ENCODE data around the gene IDUA. TPM values are rescaled to one million over a fixed set of nuclear protein-coding genes. Genes with fewer than 3 reads are reported as not detected.

IDUA gene
- polyA plus RNA-seq, 3 donors, result 6.4 to 64.4 (median 8.5) TPM

DNA sequence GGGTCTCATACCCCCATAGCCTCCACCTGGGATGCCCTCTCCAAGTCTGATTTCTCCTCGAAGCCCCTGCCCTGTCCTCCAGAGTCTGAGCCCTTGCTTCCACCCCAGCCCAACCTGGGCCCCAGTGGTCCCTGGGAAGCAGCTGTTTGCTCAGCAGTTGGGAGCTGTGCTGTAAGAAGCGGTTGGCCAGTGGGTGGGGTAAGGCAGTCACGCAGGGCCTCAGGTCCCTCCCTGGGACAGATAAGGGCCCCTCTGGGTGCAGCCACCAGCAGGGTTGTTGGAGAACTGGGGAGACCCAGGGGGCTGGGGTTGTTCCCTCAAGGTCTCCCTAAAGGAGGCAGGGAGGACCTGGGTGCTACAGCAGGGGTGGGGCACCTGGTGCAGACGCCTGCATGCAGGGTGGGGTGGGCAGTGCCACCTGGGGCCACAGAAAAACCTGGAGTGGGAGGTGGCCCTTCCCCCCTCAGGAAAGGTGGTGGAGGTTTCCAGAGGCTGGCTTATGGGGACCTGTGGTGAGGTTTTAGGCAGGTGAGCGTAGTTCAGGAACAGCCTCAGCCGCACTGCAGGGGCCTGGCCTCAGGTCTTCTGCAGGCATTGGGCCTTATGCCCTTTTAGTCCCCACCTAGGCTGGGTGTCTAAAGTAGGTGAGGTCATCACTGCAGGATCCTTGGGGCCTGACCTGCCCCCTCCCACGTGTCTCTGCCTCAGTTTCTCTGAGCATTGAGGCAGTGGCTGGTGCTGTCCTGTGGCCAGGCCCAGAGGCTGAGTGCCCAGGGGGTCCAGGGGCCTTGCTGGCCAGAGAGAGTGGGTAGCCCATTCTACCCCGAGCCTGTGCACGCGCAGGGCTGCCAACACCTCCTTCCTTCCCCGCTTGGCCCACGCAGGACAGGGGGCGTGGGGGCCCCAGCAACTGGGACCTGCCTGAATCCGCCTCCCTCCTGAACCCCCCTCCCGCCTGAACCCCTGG, 9.5 kb downstream of the IDUA start:
- Histone ChIP-seq H3K27ac (ENCODE audit: low read depth in 1 of 2, low read length in 2 of 2) (no peak overlapping the region), H3K4me1 (ENCODE audit: control insufficient read depth in 1 of 2, insufficient read depth in 2 of 2, low read length in 2 of 2) (peaks cover 0 to 2% of the 10 kb centered on the region in 2 donors), H3K79me2 (ENCODE audit: insufficient read depth, low read length) (no peaks in the 10 kb centered on the region), H3K9ac (ENCODE audit: insufficient read depth, low read length, poor library complexity, severe bottlenecking) (no peak overlapping the region), H4K20me1 (ENCODE audit: insufficient read depth, low read length) (peaks cover 27% of the 10 kb centered on the region), H3K27me3 (ENCODE audit: control insufficient read depth in 2 of 2, insufficient read depth in 2 of 2, low read length in 2 of 2) (peaks cover 16 to 55% of the 10 kb centered on the region in 2 donors), H3K4me2 (replicated peaks; ENCODE audit: extremely low read depth, low read length, poor library complexity, severe bottlenecking) (no peak overlapping the region), H3K9me3 (replicated peaks in 1 of 2; ENCODE audit: control insufficient read depth in 1 of 2, insufficient read depth in 1 of 2, low read length in 2 of 2) (peaks cover 0 to 10% of the 10 kb centered on the region in 2 donors), H3K4me3 (replicated peaks in 1 of 3; ENCODE audit: low read depth in 2 of 3, low read length in 3 of 3) (no peak overlapping the region), H2AFZ (ENCODE audit: insufficient read depth, low read depth, low read length, poor library complexity, severe bottlenecking) (no peak overlapping the region), H3K36me3 (replicated peaks in 1 of 2; ENCODE audit: control insufficient read depth in 1 of 2, insufficient read depth in 2 of 2, low read length in 2 of 2) (peaks cover 0 to 3% of the 10 kb centered on the region in 2 donors)
- intact Hi-C loops (cut with micrococcal nuclease), result no loop called here
- peaks cover 1% of the 10 kb centered on the region for H3K4me1 Mint-ChIP-seq
- WGBS (ENCODE audit: insufficient coverage), result 78% methylated on average over 12 of the region's 15 CpGs
- peaks cover 0 to under 1% of the 10 kb centered on the region in 2 donors for H3K36me3 Mint-ChIP-seq
- H3K4me3 Mint-ChIP-seq, result peak overlapping the region in 1 of 2 donors; percentile 52
- peaks cover 0 to 21% (median 2%) of the 10 kb centered on the region in 7 donors for H3K9me3 Mint-ChIP-seq
- TF ChIP-seq, protein P1, sequence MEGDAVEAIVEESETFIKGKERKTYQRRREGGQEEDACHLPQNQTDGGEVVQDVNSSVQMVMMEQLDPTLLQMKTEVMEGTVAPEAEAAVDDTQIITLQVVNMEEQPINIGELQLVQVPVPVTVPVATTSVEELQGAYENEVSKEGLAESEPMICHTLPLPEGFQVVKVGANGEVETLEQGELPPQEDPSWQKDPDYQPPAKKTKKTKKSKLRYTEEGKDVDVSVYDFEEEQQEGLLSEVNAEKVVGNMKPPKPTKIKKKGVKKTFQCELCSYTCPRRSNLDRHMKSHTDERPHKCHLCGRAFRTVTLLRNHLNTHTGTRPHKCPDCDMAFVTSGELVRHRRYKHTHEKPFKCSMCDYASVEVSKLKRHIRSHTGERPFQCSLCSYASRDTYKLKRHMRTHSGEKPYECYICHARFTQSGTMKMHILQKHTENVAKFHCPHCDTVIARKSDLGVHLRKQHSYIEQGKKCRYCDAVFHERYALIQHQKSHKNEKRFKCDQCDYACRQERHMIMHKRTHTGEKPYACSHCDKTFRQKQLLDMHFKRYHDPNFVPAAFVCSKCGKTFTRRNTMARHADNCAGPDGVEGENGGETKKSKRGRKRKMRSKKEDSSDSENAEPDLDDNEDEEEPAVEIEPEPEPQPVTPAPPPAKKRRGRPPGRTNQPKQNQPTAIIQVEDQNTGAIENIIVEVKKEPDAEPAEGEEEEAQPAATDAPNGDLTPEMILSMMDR (IDR thresholded peaks at IDR 0.05), result no peak
- H3K27me3 Mint-ChIP-seq (ENCODE audit: low read depth in 3 of 3), result peaks cover 49 to 58% (median 53%) of the 10 kb centered on the region in 3 donors
- no peak for DNase-seq
- no peak overlapping the region for H3K27ac Mint-ChIP-seq

DNA sequence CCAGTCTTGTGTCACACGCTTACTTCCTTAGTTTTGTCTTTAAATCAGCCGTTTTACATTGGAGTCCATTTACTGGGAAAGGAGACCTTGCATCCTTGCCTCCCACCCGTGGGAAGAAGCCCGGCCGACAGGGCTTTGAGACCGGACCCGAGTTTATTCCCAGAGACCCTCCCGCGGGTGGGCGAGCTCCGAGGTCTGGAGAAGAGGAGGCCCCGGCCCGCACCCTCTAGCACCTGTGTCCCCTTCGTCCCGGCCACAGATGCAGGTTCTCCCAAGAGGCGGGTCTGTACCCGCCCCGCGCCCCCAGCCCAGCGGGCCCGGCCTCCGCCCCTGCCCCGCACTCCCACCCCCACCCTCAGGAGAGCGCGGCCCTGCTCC, 10.1 kb downstream of the IDUA start:
- no peak for DNase-seq
- intact Hi-C loops (cut with micrococcal nuclease), result no loop called here
- H3K9me3 ChIP-seq (replicated peaks in 1 of 2; ENCODE audit: control insufficient read depth in 1 of 2, insufficient read depth in 1 of 2, low read length in 2 of 2), result peaks cover 0 to 10% of the 10 kb centered on the region in 2 donors
- H3K9me3 Mint-ChIP-seq, result peaks cover 0 to 24% (median 2%) of the 10 kb centered on the region in 7 donors
- no peak overlapping the region for H3K27ac Mint-ChIP-seq
- no peak overlapping the region for H3K4me3 ChIP-seq (replicated peaks in 1 of 3; ENCODE audit: low read depth in 2 of 3, low read length in 3 of 3)
- no peak overlapping the region for H2AFZ ChIP-seq (ENCODE audit: insufficient read depth, low read depth, low read length, poor library complexity, severe bottlenecking)
- H3K27me3 ChIP-seq (ENCODE audit: control insufficient read depth in 2 of 2, insufficient read depth in 2 of 2, low read length in 2 of 2), result peaks cover 19 to 61% of the 10 kb centered on the region in 2 donors
- H3K36me3 ChIP-seq (replicated peaks in 1 of 2; ENCODE audit: control insufficient read depth in 1 of 2, insufficient read depth in 2 of 2, low read length in 2 of 2), result no peaks in the 10 kb centered on the region
- TF ChIP-seq, protein P1 (IDR thresholded peaks at IDR 0.05), result no peak
- H3K4me1 Mint-ChIP-seq, result peaks cover 1% of the 10 kb centered on the region
- H3K9ac ChIP-seq (ENCODE audit: insufficient read depth, low read length, poor library complexity, severe bottlenecking), result no peak overlapping the region
- H3K79me2 ChIP-seq (ENCODE audit: insufficient read depth, low read length), result no peaks in the 10 kb centered on the region
- peaks cover 31% of the 10 kb centered on the region for H4K20me1 ChIP-seq (ENCODE audit: insufficient read depth, low read length)
- WGBS (ENCODE audit: insufficient coverage), result 18% methylated on average over 14 of the region's 25 CpGs
- H3K4me3 Mint-ChIP-seq, result peak overlapping the region in 1 of 2 donors; percentile 52
- no peak overlapping the region for H3K27ac ChIP-seq (ENCODE audit: low read depth in 1 of 2, low read length in 2 of 2)
- no peaks in the 10 kb centered on the region for H3K36me3 Mint-ChIP-seq
- H3K27me3 Mint-ChIP-seq (ENCODE audit: low read depth in 3 of 3), result peaks cover 55 to 64% (median 56%) of the 10 kb centered on the region in 3 donors
- H3K4me2 ChIP-seq (replicated peaks; ENCODE audit: extremely low read depth, low read length, poor library complexity, severe bottlenecking), result no peak overlapping the region
- peaks cover 3 to 4% of the 10 kb centered on the region in 2 donors for H3K4me1 ChIP-seq (ENCODE audit: control insufficient read depth in 1 of 2, insufficient read depth in 2 of 2, low read length in 2 of 2)
